Spleen (tissue), 7 donors: ENCODE data around the gene RUSC1.

ENCODE experiments used
- POLR2A ChIP-seq, 3 donors: fragments of 450-650 bp; IDR thresholded peaks; one replicate each; pipeline ENCODE4 v1.5.1; 2017; ENCODE audit warnings: antibody characterized with exemption in 3 of 3, mild to moderate bottlenecking in 1 of 3
- POLR2AphosphoS5 ChIP-seq, 3 donors: sonication (generic); formaldehyde crosslinking; IDR thresholded peaks; one replicate each; pipeline ENCODE4 v1.5.1; 2017; ENCODE audit warnings: antibody characterized with exemption in 3 of 3
- TF ChIP-seq, protein P1 (sequence below), 11 experiments: fragments of 200-600 bp in 7 of 11; fragments of 450-650 bp in 4 of 11; sonication (generic) in 4 of 11; IDR thresholded peaks in 8 of 11; conservative IDR thresholded peaks in 3 of 11; 1 replicate in 7 of 11; 2 replicates in 4 of 11; pipeline versions ENCODE4 v1.4.0 to v1.8.0; 2016 to 2021; ENCODE audit warnings: antibody characterized with exemption in 11 of 11, inconsistent platforms in 4 of 11, mild to moderate bottlenecking in 1 of 11
- donor health status: DM: no; HTN: no; CAD: no; lungs with moderate emphysema.
- donor health status: DM: no; HTN: no; CAD: no.
- donor health status: DM: no; HTN: no; CAD: no.

DNA sequence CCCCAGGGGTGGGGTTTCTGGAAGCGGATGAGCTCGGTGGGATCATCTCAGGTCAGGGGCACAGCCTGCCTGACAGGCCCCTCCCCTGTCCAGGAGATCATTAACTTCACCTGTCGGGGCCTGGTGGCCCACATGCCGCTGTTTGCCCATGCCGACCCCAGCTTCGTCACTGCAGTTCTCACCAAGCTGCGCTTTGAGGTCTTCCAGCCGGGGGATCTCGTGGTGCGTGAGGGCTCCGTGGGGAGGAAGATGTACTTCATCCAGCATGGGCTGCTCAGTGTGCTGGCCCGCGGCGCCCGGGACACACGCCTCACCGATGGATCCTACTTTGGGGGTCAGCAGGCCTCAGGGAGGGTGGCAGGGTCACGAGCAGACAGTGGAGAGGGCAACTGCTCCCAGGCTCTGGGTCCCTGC, 35.1 kb upstream of the RUSC1 start:
- TF ChIP-seq, protein P1, sequence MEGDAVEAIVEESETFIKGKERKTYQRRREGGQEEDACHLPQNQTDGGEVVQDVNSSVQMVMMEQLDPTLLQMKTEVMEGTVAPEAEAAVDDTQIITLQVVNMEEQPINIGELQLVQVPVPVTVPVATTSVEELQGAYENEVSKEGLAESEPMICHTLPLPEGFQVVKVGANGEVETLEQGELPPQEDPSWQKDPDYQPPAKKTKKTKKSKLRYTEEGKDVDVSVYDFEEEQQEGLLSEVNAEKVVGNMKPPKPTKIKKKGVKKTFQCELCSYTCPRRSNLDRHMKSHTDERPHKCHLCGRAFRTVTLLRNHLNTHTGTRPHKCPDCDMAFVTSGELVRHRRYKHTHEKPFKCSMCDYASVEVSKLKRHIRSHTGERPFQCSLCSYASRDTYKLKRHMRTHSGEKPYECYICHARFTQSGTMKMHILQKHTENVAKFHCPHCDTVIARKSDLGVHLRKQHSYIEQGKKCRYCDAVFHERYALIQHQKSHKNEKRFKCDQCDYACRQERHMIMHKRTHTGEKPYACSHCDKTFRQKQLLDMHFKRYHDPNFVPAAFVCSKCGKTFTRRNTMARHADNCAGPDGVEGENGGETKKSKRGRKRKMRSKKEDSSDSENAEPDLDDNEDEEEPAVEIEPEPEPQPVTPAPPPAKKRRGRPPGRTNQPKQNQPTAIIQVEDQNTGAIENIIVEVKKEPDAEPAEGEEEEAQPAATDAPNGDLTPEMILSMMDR (IDR thresholded peaks at IDR 0.05 in 8 of 11, conservative IDR thresholded peaks at IDR 0.05 in 3 of 11): no peak
- no peak for TF ChIP-seq POLR2A (IDR thresholded peaks at IDR 0.05)
- TF ChIP-seq POLR2AphosphoS5 (IDR thresholded peaks at IDR 0.05): no peak
